Measurements from ENCODE around the gene SCTR.

DNA sequence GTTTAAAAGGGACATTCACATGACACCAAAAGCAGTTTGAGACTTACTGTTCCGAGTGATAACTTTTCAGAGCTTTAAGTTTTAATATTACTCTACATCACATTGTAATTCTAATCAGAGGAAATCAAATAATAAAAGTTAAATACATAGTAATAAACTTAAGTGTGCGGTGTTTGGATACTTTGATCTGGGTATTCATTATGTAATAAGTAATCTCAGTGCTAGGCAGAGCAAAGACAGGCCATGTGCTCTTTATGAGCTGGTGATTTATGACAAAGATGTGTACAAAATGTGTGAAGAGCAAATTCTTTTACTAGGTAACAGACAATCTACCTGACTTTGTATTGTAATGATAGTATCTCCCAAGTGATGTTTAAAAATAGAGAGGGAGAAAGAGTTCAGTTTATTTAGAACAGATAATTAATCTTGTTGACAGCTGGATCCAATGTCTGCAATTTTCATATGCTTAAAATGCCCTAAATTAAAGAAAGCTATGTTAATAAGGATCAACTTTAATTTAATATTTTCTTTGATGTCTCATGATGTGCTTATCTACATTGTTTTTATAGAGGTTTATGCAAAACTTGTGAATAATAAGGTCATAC, 24.3 kb upstream of the SCTR start:
- TF ChIP-seq, protein P1, sequence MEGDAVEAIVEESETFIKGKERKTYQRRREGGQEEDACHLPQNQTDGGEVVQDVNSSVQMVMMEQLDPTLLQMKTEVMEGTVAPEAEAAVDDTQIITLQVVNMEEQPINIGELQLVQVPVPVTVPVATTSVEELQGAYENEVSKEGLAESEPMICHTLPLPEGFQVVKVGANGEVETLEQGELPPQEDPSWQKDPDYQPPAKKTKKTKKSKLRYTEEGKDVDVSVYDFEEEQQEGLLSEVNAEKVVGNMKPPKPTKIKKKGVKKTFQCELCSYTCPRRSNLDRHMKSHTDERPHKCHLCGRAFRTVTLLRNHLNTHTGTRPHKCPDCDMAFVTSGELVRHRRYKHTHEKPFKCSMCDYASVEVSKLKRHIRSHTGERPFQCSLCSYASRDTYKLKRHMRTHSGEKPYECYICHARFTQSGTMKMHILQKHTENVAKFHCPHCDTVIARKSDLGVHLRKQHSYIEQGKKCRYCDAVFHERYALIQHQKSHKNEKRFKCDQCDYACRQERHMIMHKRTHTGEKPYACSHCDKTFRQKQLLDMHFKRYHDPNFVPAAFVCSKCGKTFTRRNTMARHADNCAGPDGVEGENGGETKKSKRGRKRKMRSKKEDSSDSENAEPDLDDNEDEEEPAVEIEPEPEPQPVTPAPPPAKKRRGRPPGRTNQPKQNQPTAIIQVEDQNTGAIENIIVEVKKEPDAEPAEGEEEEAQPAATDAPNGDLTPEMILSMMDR (IDR thresholded peaks at IDR 0.05), result no peak
- TF ChIP-seq EZH2 (IDR thresholded peaks at IDR 0.05; ENCODE audit: borderline replicate concordance, insufficient read depth, low read depth, low read length, poor library complexity, severe bottlenecking), result no peak
